Measurements from ENCODE around the gene FSTL5. TPM values are rescaled to one million over a fixed set of nuclear protein-coding genes. Genes with fewer than 3 reads are reported as not detected.
"Not testable (repeated sequence)": the region's sequence is repeated elsewhere in the genome, so short reads cannot be mapped to it uniquely, and the experiment has no call there.

FSTL5 gene
- not detected for total RNA-seq

- Mint-ChIP-seq H3K4me1 (ENCODE audit: low read depth in 2 of 2) (no peaks in the 10 kb centered on the region), H3K27me3 (no peaks in the 10 kb centered on the region), H3K4me3 (no peak within 1 kb of the TSS), H3K36me3 (no peaks in the 10 kb centered on the region), H3K9me3 (no peaks in the 10 kb centered on the region), H3K27ac (no peak within 1 kb of the TSS)
- DNase-seq (ENCODE audit: low spot score) (no peak), ATAC-seq (peak; percentile 20 to 27)
Observed at GRCh38 chr4:162163892-162164759, at the start of gene FSTL5. TSS of gene FSTL5 (minus strand) at chr4:162164000. CDS start at chr4:162111396, 52,604 bp downstream.

- Mint-ChIP-seq H3K27me3 (no peaks in the 10 kb centered on the region), H3K4me3 (no peak overlapping the region), H3K36me3 (peaks cover 4% of the 10 kb centered on the region), H3K27ac (no peak overlapping the region), H3K9me3 (peaks cover 17% of the 10 kb centered on the region), H3K4me1 (ENCODE audit: low read depth in 2 of 2) (no peaks in the 10 kb centered on the region)
- DNase-seq (ENCODE audit: low spot score) = no peak
- ATAC-seq = no peak
Observed at GRCh38 chr4:162209706-162210105, 45.9 kb upstream of the FSTL5 start.

- not testable (repeated sequence) for ATAC-seq; H3K4me3 Mint-ChIP-seq; H3K9me3 Mint-ChIP-seq; H3K4me1 Mint-ChIP-seq (ENCODE audit: low read depth in 2 of 2); H3K27ac Mint-ChIP-seq; H3K36me3 Mint-ChIP-seq; DNase-seq (ENCODE audit: low spot score); H3K27me3 Mint-ChIP-seq
Observed at GRCh38 chr4:162203478-162203877, 39.7 kb upstream of the FSTL5 start.

GRCh38 chr4:162201673-162202072 lies 37.9 kb upstream of the FSTL5 start:
- H3K9me3 Mint-ChIP-seq = peaks cover 7% of the 10 kb centered on the region
- no peaks in the 10 kb centered on the region for H3K4me1 Mint-ChIP-seq (ENCODE audit: low read depth in 2 of 2)
- H3K27ac Mint-ChIP-seq = no peak overlapping the region
- H3K27me3 Mint-ChIP-seq = no peaks in the 10 kb centered on the region
- no peak overlapping the region for H3K4me3 Mint-ChIP-seq
- no peak for ATAC-seq
- H3K36me3 Mint-ChIP-seq = peaks cover under 1% of the 10 kb centered on the region
- no peak for DNase-seq (ENCODE audit: low spot score)

GRCh38 chr4:162170509-162170908 lies 6.7 kb upstream of the FSTL5 start:
- Mint-ChIP-seq H3K9me3 (peaks cover 3% of the 10 kb centered on the region), H3K27ac (no peak overlapping the region), H3K4me1 (ENCODE audit: low read depth in 2 of 2) (no peaks in the 10 kb centered on the region)

GRCh38 chr4:162164906-162165510 lies 1.2 kb upstream of the FSTL5 start:
- no peaks in the 10 kb centered on the region for H3K27me3 Mint-ChIP-seq
- ATAC-seq (no peak), DNase-seq (ENCODE audit: low spot score) (no peak)
- H3K36me3 Mint-ChIP-seq = no peaks in the 10 kb centered on the region
- no peaks in the 10 kb centered on the region for H3K9me3 Mint-ChIP-seq
- no peak overlapping the region for H3K4me3 Mint-ChIP-seq
- no peak overlapping the region for H3K27ac Mint-ChIP-seq
- H3K4me1 Mint-ChIP-seq (ENCODE audit: low read depth in 2 of 2) = no peaks in the 10 kb centered on the region

More at GRCh38 chr4:162170509-162170908, 6.7 kb upstream of the FSTL5 start:
- no peaks in the 10 kb centered on the region for H3K36me3 Mint-ChIP-seq
- no peak overlapping the region for H3K4me3 Mint-ChIP-seq
- DNase-seq (ENCODE audit: low spot score) (no peak), ATAC-seq (no peak)
- no peaks in the 10 kb centered on the region for H3K27me3 Mint-ChIP-seq

- ATAC-seq (no peak), DNase-seq (ENCODE audit: low spot score) (no peak)
- no peaks in the 10 kb centered on the region for H3K4me1 Mint-ChIP-seq (ENCODE audit: low read depth in 2 of 2)
- H3K27ac Mint-ChIP-seq = no peak overlapping the region
- H3K4me3 Mint-ChIP-seq = no peak overlapping the region
- no peaks in the 10 kb centered on the region for H3K36me3 Mint-ChIP-seq
- H3K9me3 Mint-ChIP-seq = no peaks in the 10 kb centered on the region
- no peaks in the 10 kb centered on the region for H3K27me3 Mint-ChIP-seq
Observed at GRCh38 chr4:162162672-162163071, 1.1 kb downstream of the FSTL5 start.

GRCh38 chr4:162157241-162157640 lies 6.6 kb downstream of the FSTL5 start:
- H3K27me3 Mint-ChIP-seq = no peaks in the 10 kb centered on the region
- H3K4me1 Mint-ChIP-seq (ENCODE audit: low read depth in 2 of 2) = no peaks in the 10 kb centered on the region
- H3K36me3 Mint-ChIP-seq = no peaks in the 10 kb centered on the region
- no peak for DNase-seq (ENCODE audit: low spot score)
- H3K4me3 Mint-ChIP-seq = no peak overlapping the region
- H3K9me3 Mint-ChIP-seq = no peaks in the 10 kb centered on the region
- ATAC-seq = no peak
- H3K27ac Mint-ChIP-seq = no peak overlapping the region

GRCh38 chr4:162154862-162155540 lies 8.8 kb downstream of the FSTL5 start:
- Mint-ChIP-seq H3K27ac (no peak overlapping the region), H3K27me3 (no peaks in the 10 kb centered on the region), H3K36me3 (no peaks in the 10 kb centered on the region), H3K9me3 (no peaks in the 10 kb centered on the region), H3K4me3 (no peak overlapping the region), H3K4me1 (ENCODE audit: low read depth in 2 of 2) (no peaks in the 10 kb centered on the region)
- DNase-seq (ENCODE audit: low spot score) (no peak), ATAC-seq (no peak)

GRCh38 chr4:162151850-162152249 lies 11.9 kb downstream of the FSTL5 start:
- Mint-ChIP-seq H3K36me3 (no peaks in the 10 kb centered on the region), H3K27me3 (no peaks in the 10 kb centered on the region), H3K4me1 (ENCODE audit: low read depth in 2 of 2) (no peaks in the 10 kb centered on the region), H3K27ac (no peak overlapping the region), H3K9me3 (no peaks in the 10 kb centered on the region), H3K4me3 (no peak overlapping the region)
- ATAC-seq (no peak), DNase-seq (ENCODE audit: low spot score) (no peak)

GRCh38 chr4:162151386-162151785 lies 12.4 kb downstream of the FSTL5 start:
- no peaks in the 10 kb centered on the region for H3K27me3 Mint-ChIP-seq
- ATAC-seq (no peak), DNase-seq (ENCODE audit: low spot score) (no peak)
- H3K27ac Mint-ChIP-seq = no peak overlapping the region
- H3K4me3 Mint-ChIP-seq = no peak overlapping the region
- no peaks in the 10 kb centered on the region for H3K4me1 Mint-ChIP-seq (ENCODE audit: low read depth in 2 of 2)
- peaks cover 4% of the 10 kb centered on the region for H3K9me3 Mint-ChIP-seq
- H3K36me3 Mint-ChIP-seq = no peaks in the 10 kb centered on the region

GRCh38 chr4:162149644-162150043 lies 14.2 kb downstream of the FSTL5 start:
- H3K9me3 Mint-ChIP-seq = peaks cover 4% of the 10 kb centered on the region
- no peak for ATAC-seq

GRCh38 chr4:162140051-162140683 lies 23.6 kb downstream of the FSTL5 start:
- DNase-seq (ENCODE audit: low spot score) (no peak), ATAC-seq (no peak)
- H3K9me3 Mint-ChIP-seq = peaks cover 23% of the 10 kb centered on the region
- H3K27ac Mint-ChIP-seq = no peak overlapping the region
- no peaks in the 10 kb centered on the region for H3K27me3 Mint-ChIP-seq
- no peak overlapping the region for H3K4me3 Mint-ChIP-seq
- peaks cover 5% of the 10 kb centered on the region for H3K36me3 Mint-ChIP-seq
- H3K4me1 Mint-ChIP-seq (ENCODE audit: low read depth in 2 of 2) = no peaks in the 10 kb centered on the region

More at GRCh38 chr4:162149644-162150043, 14.2 kb downstream of the FSTL5 start:
- Mint-ChIP-seq H3K27me3 (no peaks in the 10 kb centered on the region), H3K4me3 (no peak overlapping the region), H3K4me1 (ENCODE audit: low read depth in 2 of 2) (no peaks in the 10 kb centered on the region), H3K27ac (no peak overlapping the region), H3K36me3 (no peaks in the 10 kb centered on the region)
- DNase-seq (ENCODE audit: low spot score) = no peak

- Mint-ChIP-seq H3K27me3 (no peaks in the 10 kb centered on the region), H3K27ac (no peak overlapping the region), H3K4me3 (no peak overlapping the region), H3K36me3 (peaks cover 5% of the 10 kb centered on the region), H3K4me1 (ENCODE audit: low read depth in 2 of 2) (no peaks in the 10 kb centered on the region), H3K9me3 (peaks cover 23% of the 10 kb centered on the region)
- ATAC-seq = no peak
- DNase-seq (ENCODE audit: low spot score) = no peak
Observed at GRCh38 chr4:162139412-162139811, 24.4 kb downstream of the FSTL5 start.
